Cardiac muscle cell (in vitro differentiated cells and primary cell): ENCODE data around the gene USP32. TPM values are rescaled to one million over a fixed set of nuclear protein-coding genes. Genes with fewer than 3 reads are reported as not detected.
"Not testable (repeated sequence)": the region's sequence is repeated elsewhere in the genome, so short reads cannot be mapped to it uniquely, and the experiment has no call there.

ENCODE experiments used
- DNase-seq, 2 donors: peaks; one replicate each; pipeline versions ENCODE4 v3.0.0 to v3.0.0-alpha.2; 2010 to 2017; ENCODE audit warnings: low read depth in 1 of 2, low spot score in 1 of 2
- H3K27ac ChIP-seq: fragments of 200-600 bp; sonication (generic); 2 replicates; pipeline ENCODE4 v1.5.1; 2016
- H3K27me3 ChIP-seq: fragments of 200-600 bp; sonication (generic); 2 replicates; pipeline ENCODE4 v1.6.0; 2016; ENCODE audit warnings: control low read depth
- H3K36me3 ChIP-seq: fragments of 200-600 bp; sonication (generic); 2 replicates; pipeline ENCODE4 v1.5.1; 2016; ENCODE audit warnings: control low read depth
- H3K4me1 ChIP-seq: fragments of 200-600 bp; sonication (generic); 2 replicates; pipeline ENCODE4 v1.8.1; 2017; ENCODE audit warnings: low read depth, mild to moderate bottlenecking, mixed run types
- H3K4me3 ChIP-seq: fragments of 200-600 bp; sonication (generic); 2 replicates; pipeline ENCODE4 v1.5.1; 2016; ENCODE audit warnings: mild to moderate bottlenecking
- H3K9me3 ChIP-seq: fragments of 200-600 bp; sonication (generic); 2 replicates; pipeline ENCODE4 v1.5.1; 2017; ENCODE audit warnings: low read depth, mild to moderate bottlenecking, control low read depth
- CTCF ChIP-seq: IDR thresholded peaks from 2 replicates; pipeline ENCODE4 v1.5.1; 2012; ENCODE audit warnings: low read depth, mild to moderate bottlenecking, low read length
- polyA plus RNA-seq: library from polyadenylated mRNA; unstranded; fragments of >200 nt; fragmentation: Nextera tagmentation; extraction: Ambion mirVana; gene quantifications from 2 replicates; pipeline ENCODE4 v1.2.1, GENCODE V29; 2016
- total RNA-seq: library from RNA; depleted of rRNA; stranded (reverse); fragments of >200 nt; gene quantifications from 2 replicates; pipeline ENCODE4 v1.2.3, GENCODE V29; 2016

The USP32 gene
- total and polyA plus RNA-seq, 2 experiments from 2014 or later: 19.7 to 32.2 TPM

- no peak overlapping the region for H3K27ac ChIP-seq
- peaks cover 37% of the 10 kb centered on the region for H3K4me1 ChIP-seq
- no peak for TF ChIP-seq CTCF
These were observed 1.7 kb downstream of the USP32 start for GRCh38 chr17:60390186-60390585.

GRCh38 chr17:60388742-60389141 lies 3.2 kb downstream of the USP32 start:
- Histone ChIP-seq H3K36me3 (no peaks in the 10 kb centered on the region), H3K4me1 (peaks cover 38% of the 10 kb centered on the region), H3K27ac (peak overlapping the region; percentile 34), H3K27me3 (no peaks in the 10 kb centered on the region), H3K4me3 (no peak overlapping the region), H3K9me3 (no peaks in the 10 kb centered on the region)
- DNase-seq: peak; percentile 28 to 32
- no peak for TF ChIP-seq CTCF

More at GRCh38 chr17:60390186-60390585, 1.7 kb downstream of the USP32 start:
- Histone ChIP-seq H3K9me3 (no peaks in the 10 kb centered on the region), H3K4me3 (peak overlapping the region; percentile 90), H3K27me3 (no peaks in the 10 kb centered on the region), H3K36me3 (no peaks in the 10 kb centered on the region)
- peak in 1 of 2 donors; percentile 85 for DNase-seq

GRCh38 chr17:60387666-60388065 lies 4.3 kb downstream of the USP32 start:
- no peak for TF ChIP-seq CTCF
- Histone ChIP-seq H3K27me3 (no peaks in the 10 kb centered on the region), H3K4me3 (no peak overlapping the region), H3K27ac (no peak overlapping the region), H3K36me3 (no peaks in the 10 kb centered on the region), H3K4me1 (peaks cover 36% of the 10 kb centered on the region), H3K9me3 (no peaks in the 10 kb centered on the region)
- DNase-seq: no peak

- DNase-seq: no peak
- Histone ChIP-seq H3K4me1 (peaks cover 36% of the 10 kb centered on the region), H3K36me3 (no peaks in the 10 kb centered on the region), H3K9me3 (no peaks in the 10 kb centered on the region), H3K4me3 (no peak overlapping the region), H3K27me3 (no peaks in the 10 kb centered on the region), H3K27ac (no peak overlapping the region)
- TF ChIP-seq CTCF: no peak
These were observed 5.5 kb downstream of the USP32 start for GRCh38 chr17:60386147-60387058.

GRCh38 chr17:60384921-60385320 lies 7.0 kb downstream of the USP32 start:
- DNase-seq, H3K27me3 ChIP-seq, H3K4me3 ChIP-seq, H3K36me3 ChIP-seq, H3K27ac ChIP-seq, H3K9me3 ChIP-seq: not testable (repeated sequence)
- peaks cover 29% of the 10 kb centered on the region for H3K4me1 ChIP-seq

GRCh38 chr17:60383379-60383778 lies 8.6 kb downstream of the USP32 start:
- Histone ChIP-seq H3K36me3 (no peaks in the 10 kb centered on the region), H3K27ac (no peak overlapping the region), H3K27me3 (no peaks in the 10 kb centered on the region), H3K4me1 (peaks cover 21% of the 10 kb centered on the region), H3K9me3 (no peaks in the 10 kb centered on the region), H3K4me3 (no peak overlapping the region)
- TF ChIP-seq CTCF: no peak
- no peak for DNase-seq
